ENCODE measurements around the gene GGT5.
"Not testable (repeated sequence)": the region's sequence is repeated elsewhere in the genome, so short reads cannot be mapped to it uniquely, and the experiment has no call there.

Gene GGT5

GRCh38 chr22:24245030-24245431 lies at the start of gene GGT5:
GGT5 (minus strand) TSS chr22:24245082; CDS start chr22:24244725, 357 bp downstream.
- not testable (repeated sequence) for DNase-seq (ENCODE audit: low read depth, low spot score)

GRCh38 chr22:24292202-24292830 lies 47.4 kb upstream of the GGT5 start:
- not testable (repeated sequence) for DNase-seq (ENCODE audit: low read depth, low spot score)

- no peak for DNase-seq (ENCODE audit: low read depth, low spot score)
Observed at GRCh38 chr22:24291515-24292201, 46.8 kb upstream of the GGT5 start.

- no peak for DNase-seq (ENCODE audit: low read depth, low spot score)
Observed at GRCh38 chr22:24290459-24290858, 45.6 kb upstream of the GGT5 start.

- no peak for DNase-seq (ENCODE audit: low read depth, low spot score)
Observed at GRCh38 chr22:24289741-24290163, 44.9 kb upstream of the GGT5 start.

GRCh38 chr22:24289114-24289513 lies 44.2 kb upstream of the GGT5 start:
- no peak for DNase-seq (ENCODE audit: low read depth, low spot score)

- DNase-seq (ENCODE audit: low read depth, low spot score) = not testable (repeated sequence)
Observed at GRCh38 chr22:24287801-24288200, 42.9 kb upstream of the GGT5 start.

GRCh38 chr22:24287212-24287611 lies 42.3 kb upstream of the GGT5 start:
- not testable (repeated sequence) for DNase-seq (ENCODE audit: low read depth, low spot score)

GRCh38 chr22:24285245-24285644 lies 40.4 kb upstream of the GGT5 start:
- no peak for DNase-seq (ENCODE audit: low read depth, low spot score)

- no peak for DNase-seq (ENCODE audit: low read depth, low spot score)
Observed at GRCh38 chr22:24284747-24285203, 39.9 kb upstream of the GGT5 start.

GRCh38 chr22:24282401-24282800 lies 37.5 kb upstream of the GGT5 start:
- DNase-seq (ENCODE audit: low read depth, low spot score) = no peak

GRCh38 chr22:24280363-24280762 lies 35.5 kb upstream of the GGT5 start:
- not testable (repeated sequence) for DNase-seq (ENCODE audit: low read depth, low spot score)

GRCh38 chr22:24274696-24275405 lies 30.0 kb upstream of the GGT5 start:
- not testable (repeated sequence) for DNase-seq (ENCODE audit: low read depth, low spot score)

GRCh38 chr22:24273906-24274305 lies 29.0 kb upstream of the GGT5 start:
- DNase-seq (ENCODE audit: low read depth, low spot score) = not testable (repeated sequence)

GRCh38 chr22:24273031-24273430 lies 28.1 kb upstream of the GGT5 start:
- not testable (repeated sequence) for DNase-seq (ENCODE audit: low read depth, low spot score)

- DNase-seq (ENCODE audit: low read depth, low spot score) = no peak
Observed at GRCh38 chr22:24271386-24271854, 26.5 kb upstream of the GGT5 start.

GRCh38 chr22:24270556-24271385 lies 25.9 kb upstream of the GGT5 start, which contains the start of gene SPECC1L:
SPECC1L (plus strand) TSS chr22:24270831; CDS start chr22:24302232, 31,401 bp downstream.
- no peak for DNase-seq (ENCODE audit: low read depth, low spot score)

- not testable (repeated sequence) for DNase-seq (ENCODE audit: low read depth, low spot score)
Observed at GRCh38 chr22:24266495-24266894, 21.6 kb upstream of the GGT5 start.

- no peak for DNase-seq (ENCODE audit: low read depth, low spot score)
Observed at GRCh38 chr22:24265734-24266133, 20.9 kb upstream of the GGT5 start.

GRCh38 chr22:24264329-24264896 lies 19.5 kb upstream of the GGT5 start:
- DNase-seq (ENCODE audit: low read depth, low spot score) = not testable (repeated sequence)

GRCh38 chr22:24263479-24263878 lies 18.6 kb upstream of the GGT5 start:
- DNase-seq (ENCODE audit: low read depth, low spot score) = not testable (repeated sequence)
